Activated CD4-positive, CD25-positive, alpha-beta regulatory T cell (primary cell): ENCODE data around the gene NUDCD3.
"Not testable (repeated sequence)": the region's sequence is repeated elsewhere in the genome, so short reads cannot be mapped to it uniquely, and the experiment has no call there.

Experiments
- DNase-seq, 4 experiments: peaks; one replicate each; lab custom pipeline; 2025; lab: John Stamatoyannopoulos, UW

Gene NUDCD3

DNA sequence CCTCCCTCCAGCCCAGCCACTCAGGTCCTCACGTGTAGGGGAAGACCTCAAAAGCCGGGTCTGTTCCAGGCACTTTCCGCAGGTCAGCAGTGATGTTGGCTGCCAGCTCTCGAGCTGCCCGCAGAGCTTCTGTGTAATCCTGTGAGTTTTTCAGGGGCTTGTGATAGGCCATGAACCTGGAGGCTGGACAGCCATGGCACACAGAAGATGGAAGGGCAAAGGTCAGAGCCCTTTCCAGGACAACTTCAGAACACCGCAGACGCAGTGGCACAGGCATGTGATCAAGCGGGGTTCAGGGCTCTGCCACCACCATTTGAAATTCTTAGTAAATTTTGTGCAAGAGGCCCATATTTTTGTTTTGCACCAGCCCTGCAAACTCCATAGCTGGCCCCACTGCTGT is 26.7 kb upstream of the NUDCD3 start:
- no peak for DNase-seq

GRCh38 chr7:44515590-44516268 is 25.3 kb upstream of the NUDCD3 start:
- DNase-seq, result no peak

- DNase-seq, result no peak
Observed at GRCh38 chr7:44512736-44513135, 22.3 kb upstream of the NUDCD3 start.

- DNase-seq, result no peak
Observed at GRCh38 chr7:44511863-44512468, 21.5 kb upstream of the NUDCD3 start.

DNA sequence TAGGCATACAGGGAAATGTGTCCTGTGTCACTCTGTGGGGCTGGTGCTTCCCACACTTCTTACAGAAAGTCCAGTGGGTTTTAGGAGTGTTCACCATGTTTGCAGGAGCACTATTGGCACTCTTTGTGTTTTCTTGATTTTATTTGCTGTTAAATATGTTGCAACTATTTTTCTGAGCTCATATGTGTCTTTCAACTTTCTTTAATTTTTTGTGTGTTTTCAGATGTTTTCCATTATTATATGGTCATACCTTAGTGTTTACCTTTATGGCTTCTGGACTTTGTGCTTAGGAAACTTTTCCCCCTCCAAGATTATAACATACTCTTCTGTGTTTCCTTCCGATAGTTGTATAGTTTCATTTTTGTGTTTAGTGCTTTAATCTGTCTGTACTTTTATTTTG is 20.8 kb upstream of the NUDCD3 start:
- DNase-seq, result no peak

DNA sequence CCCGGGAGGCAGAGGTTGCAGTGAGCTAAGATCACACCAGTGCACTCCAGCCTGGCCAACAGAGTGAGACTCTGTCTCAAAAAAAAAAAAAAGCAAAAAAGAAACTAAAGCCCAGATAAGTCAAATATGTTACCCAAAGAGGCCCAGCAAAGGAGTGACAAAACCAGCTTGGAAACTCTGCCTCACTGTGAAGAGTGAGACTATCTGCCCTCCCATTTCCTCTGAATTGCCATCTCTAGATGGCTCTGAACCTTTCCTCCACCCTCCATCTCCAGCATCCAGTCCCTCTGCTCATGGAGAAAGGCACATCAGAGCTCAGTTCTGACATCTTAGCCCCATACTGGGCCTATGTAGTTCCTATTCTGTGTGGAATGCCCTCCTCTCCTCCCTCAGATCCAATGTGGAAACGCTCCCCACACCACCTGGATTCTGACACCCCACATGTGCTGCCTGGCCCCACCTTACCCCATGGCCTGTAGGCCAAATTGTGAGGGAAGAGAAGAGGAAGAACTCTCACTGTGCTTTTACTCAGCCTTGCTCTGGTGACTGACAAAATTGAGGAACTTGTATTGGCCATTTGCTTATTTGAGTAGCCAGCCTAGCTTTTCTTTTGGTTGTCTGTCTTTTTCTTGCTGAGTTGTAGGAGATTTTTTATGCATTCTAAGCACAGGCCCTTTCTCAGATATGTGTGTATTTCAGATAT is 18.0 kb upstream of the NUDCD3 start:
- DNase-seq, result no peak

- not testable (repeated sequence) for DNase-seq
Observed at GRCh38 chr7:44506592-44507288, 16.3 kb upstream of the NUDCD3 start.

DNA sequence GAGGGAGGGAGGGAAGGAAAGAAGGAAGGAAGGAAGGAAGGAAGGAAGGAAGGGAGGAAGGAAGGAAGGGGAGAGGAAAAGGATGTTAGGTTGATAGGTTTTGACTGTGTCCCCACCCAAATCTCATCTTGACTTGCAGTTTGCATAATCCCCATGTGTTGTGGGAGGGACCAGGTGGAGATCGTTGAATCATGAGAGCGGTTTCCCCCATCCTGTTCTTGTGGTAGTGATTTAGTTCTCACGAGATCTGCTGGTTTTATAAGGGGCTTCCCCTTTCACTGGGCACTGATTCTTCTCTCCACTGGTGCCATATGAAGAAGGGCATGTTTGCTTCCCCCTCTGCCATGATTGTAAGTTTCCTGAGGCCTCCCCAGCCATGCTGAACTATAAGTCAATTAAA is 15.1 kb upstream of the NUDCD3 start:
- no peak for DNase-seq

DNA sequence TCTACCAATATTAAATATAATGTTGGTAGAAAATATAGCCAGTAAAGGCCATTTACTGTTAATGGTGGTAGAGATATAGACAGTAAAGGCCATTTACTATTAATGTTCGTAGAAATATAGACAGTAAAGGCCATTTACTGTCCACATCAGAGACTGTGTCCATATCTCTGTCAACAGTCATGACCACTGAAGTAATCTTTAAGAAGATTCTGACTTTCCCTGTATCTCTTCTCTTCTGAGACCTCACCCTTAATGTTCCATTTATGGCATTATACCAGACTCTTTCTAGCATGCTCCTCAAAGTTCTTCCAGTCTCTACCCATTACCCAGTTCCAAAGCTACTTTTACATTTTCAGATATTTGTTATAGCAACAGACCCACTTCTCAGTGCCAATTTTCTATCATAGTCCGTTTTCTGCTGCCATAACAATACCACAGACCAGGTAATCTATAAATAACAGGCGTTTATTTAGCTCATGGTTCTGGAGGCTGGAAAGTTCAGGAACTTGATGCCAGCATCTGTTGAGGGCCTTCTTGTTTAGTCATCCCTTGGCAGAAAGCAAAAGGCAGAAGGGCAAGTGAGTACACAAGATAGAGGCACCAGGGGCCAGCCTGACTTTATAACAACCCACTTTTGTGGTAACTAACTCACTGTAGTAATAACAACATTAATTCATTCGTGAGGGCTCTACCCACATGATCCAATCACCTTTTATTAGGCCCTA is 7.9 kb upstream of the NUDCD3 start:
- no peak for DNase-seq

GRCh38 chr7:44497155-44498027 is 6.9 kb upstream of the NUDCD3 start:
- no peak for DNase-seq

- DNase-seq, result no peak
Observed at GRCh38 chr7:44496385-44496784, 5.9 kb upstream of the NUDCD3 start.

DNA sequence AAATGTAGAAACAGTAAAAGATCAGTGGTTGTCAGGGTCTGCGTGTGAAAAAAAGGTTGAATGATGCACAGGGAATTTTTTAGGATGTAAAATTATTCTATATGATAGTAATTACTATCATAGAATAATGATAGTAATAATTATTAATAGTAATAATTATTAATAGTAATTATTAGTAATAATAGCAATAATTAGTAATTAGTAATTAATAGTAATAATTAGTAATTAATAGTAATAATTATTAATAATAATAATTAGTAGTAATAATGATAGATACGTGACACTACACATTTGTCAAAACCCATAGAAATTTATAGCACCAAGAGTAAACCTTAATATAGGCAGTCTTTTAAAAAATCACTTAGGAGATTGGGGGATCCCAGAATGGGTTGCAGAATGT is 4.5 kb upstream of the NUDCD3 start:
- DNase-seq, result no peak

- no peak for DNase-seq
Observed at GRCh38 chr7:44491229-44491628, 771 bp upstream of the NUDCD3 start.

DNA sequence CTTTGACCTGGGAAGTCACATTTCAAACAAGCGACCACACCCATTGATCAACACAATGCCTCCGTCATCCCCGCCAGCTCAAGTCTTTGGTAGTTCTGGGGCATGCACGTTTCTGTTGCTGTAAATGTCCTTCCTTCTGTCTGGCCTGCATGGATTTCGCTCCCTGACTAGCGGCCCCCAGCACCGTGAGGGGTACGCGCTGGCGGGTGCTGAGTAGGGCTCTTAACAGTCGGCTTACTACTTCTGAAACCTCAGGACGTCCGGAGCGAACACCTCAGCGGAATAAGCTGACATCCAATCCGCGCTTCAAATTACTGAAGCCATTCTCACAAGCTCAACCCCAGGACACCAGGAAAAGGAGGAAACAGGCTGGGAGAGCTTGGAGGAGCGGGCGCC is 505 bp downstream of the NUDCD3 start:
- peak in 2 of 4 experiments; percentile 21 to 41 for DNase-seq

DNA sequence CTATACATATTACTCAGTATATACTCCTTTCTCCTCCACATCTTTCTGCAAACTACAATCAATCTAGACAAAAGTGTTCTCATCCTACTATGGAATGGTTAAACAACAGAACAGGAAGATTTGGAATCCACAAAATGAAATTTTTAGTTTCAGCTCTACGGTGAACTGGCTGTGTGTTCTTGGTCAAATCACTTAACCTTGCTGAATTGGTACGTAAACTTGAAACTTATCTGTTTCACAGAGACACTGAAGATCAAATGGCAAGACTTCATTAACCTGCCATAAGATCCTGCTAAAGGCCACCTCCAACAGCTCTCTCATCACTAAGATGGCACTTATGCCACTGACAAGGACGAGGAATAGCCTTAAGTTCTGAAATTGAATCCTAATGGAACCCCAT is 1.5 kb downstream of the NUDCD3 start:
- no peak for DNase-seq

- no peak for DNase-seq
Observed at GRCh38 chr7:44486693-44487092, 3.8 kb downstream of the NUDCD3 start.

DNA sequence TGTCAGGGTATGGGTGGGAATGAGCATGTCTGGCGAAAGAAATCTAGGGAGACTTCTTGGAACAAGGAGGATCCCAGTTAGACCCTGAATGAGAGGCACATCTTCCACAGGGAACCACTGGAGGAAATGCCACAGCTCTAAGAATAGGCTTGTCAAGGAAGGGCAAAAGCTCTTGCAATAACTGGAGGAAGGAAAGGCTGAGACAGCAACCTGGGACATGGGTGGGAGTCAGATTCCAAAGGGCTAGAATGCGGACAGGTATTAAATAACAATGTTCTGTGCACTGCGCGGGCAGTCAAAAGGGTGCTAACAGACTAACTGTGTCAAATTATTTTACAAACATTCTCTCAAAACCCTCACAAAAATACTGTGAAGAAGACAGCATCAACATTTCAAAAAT is 4.5 kb downstream of the NUDCD3 start:
- DNase-seq, result no peak

GRCh38 chr7:44484482-44485313 is 5.8 kb downstream of the NUDCD3 start:
- DNase-seq, result no peak

DNA sequence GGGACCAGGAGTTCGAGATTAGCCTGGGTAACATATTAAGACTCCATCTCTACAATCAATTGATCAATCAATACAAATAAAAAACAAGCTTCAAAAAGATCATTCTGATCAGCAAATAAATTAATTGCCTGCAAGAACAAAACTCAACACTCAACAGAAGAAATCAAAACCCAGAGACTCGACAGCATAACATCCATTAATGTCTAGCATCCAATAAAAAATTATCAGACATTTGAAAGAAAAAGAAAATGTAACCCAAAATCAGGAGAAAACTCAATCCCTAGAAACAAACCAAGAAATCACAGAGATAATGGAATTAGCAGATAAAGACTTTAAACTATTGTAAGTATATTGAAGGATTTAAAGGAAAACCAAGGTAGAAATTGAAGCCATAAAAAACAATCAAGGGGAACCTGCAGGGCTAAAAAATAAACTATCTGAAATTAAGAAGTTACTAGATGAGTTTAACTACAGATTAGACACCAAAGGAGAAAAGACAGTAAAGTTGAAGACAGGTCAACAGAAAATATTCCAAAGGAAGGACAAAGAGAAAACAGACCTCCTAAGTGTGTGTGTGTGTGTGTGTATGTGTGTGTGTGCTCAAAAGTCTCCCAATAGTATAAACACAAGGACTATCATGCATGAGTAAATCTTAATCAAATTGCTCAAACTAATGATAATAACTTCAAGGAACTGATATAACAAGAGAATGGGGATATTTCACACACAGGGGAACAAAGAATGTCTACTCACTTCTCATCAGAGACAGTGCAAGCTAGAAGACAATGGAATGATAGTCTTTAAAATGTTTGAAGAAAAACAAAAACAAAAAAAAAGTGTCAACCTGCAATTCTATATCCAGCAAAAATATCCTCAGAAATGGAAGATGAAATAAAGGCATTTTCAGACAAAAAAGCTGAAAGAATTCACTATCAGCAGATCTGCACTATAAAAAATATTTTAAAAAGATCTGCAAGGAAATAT is 7.7 kb downstream of the NUDCD3 start:
- no peak for DNase-seq
